Stimulated activated CD4-positive, alpha-beta T cell treated with anti-CD3 and anti-CD28 coated beads, Interleukin-4, amount 100 ng/mL, for 24 hours (primary cell): ENCODE results near the gene FNDC11.
"Not testable (repeated sequence)": the region's sequence is repeated elsewhere in the genome, so short reads cannot be mapped to it uniquely, and the experiment has no call there.

Source experiments
- DNase-seq: peaks from one replicate; pipeline ENCODE4 v3.0.0-alpha.2; 2020

FNDC11 gene

GRCh38 chr20:63556873-63557478, 3.0 kb downstream of the FNDC11 start:
- DNase-seq: no peak

- DNase-seq: no peak
Measured at GRCh38 chr20:63557481-63557891, 3.5 kb downstream of the FNDC11 start.

DNA sequence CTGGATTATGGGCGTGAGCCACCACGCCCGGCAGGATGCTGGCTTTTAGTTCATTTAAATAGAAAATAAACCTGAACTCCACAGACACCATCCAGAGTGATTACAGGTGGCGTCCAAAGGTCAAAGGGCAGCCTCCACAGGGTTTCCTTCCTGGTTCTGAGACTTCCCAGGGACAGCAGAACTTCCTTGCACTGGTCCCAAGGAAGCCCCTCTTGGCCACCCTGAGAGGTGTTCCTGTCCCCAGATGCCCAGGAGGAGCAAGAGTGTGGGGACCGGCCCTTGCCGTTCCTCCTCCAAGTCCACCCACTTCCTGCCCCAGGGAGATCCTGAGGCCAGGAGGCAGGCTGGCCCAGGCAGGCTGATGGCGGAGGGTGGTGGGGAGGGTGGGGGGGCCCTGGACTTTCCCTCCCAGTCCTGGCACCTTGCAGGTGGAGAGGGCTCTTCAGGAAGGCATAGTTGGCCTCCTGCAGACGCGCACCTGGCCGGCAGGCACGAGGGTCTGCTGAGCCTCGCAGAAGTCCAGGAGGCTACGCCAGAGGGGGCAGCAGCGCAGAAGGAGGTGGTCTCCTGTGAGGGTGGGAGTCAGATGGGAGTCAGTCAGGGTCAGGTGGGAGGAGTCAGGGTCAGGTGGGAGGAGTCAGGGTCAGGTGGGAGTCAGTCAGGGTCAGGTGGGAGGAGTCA, 5.0 kb downstream of the FNDC11 start:
- DNase-seq: no peak

DNA sequence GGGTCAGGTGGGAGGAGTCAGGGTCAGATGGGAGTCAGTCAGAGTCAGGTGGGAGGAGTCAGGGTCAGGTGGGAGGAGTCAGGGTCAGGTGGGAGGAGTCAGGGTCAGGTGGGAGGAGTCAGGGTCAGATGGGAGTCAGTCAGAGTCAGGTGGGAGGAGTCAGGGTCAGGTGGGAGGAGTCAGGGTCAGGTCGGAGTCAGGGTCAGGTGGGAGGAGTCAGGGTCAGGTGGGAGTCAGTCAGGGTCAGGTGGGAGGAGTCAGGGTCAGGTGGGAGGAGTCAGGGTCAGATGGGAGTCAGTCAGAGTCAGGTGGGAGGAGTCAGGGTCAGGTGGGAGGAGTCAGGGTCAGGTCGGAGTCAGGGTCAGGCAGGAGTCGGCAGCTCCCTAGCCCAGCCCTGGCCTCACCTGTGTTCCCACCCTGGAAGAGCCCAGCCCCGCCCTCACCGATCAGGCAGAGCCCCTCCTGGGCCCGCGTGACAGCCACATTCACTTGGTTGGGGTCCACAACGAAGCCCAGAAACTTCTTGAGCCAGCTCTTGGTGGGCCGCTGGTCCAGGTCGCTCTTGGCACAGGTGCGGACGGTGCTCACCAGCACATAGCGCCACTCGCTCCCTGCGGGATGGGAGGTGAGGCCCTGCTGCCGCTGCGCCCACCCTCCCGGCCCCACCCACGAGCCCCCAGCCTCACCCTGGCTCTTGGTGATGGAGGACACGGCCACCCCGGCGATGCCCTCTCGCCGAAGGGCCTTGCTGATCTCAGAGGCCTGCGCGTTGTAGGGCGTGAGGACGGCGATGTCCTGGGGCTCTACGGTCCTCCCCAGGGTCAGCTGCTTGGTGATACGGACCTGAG, 5.8 kb downstream of the FNDC11 start:
- not testable (repeated sequence) for DNase-seq

DNA sequence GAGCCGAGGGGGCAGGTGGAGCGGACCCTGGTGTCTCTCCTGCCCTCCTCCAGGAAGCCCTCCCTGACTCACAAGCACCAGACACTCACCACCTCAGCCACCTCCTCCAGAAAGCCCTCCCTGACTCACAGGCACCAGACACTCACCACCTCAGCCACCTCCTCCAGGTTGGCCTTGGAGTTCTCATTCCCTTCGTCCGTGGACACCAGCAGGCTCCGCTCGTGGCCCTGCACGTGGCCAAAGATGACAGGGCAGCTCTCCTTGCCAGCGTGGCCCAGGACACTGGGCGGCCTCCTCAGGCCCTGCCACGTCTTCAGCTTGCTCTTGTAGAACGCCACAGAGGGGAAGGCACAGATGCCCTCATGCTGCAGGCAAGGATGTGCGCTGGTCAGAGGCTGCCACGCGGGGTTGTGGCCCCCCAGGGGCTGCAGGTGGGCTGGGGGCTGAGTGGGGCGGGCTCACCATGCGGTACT, 6.4 kb downstream of the FNDC11 start:
- DNase-seq: no peak

- DNase-seq: no peak
Measured at GRCh38 chr20:63560856-63561609, 7.1 kb downstream of the FNDC11 start.

DNA sequence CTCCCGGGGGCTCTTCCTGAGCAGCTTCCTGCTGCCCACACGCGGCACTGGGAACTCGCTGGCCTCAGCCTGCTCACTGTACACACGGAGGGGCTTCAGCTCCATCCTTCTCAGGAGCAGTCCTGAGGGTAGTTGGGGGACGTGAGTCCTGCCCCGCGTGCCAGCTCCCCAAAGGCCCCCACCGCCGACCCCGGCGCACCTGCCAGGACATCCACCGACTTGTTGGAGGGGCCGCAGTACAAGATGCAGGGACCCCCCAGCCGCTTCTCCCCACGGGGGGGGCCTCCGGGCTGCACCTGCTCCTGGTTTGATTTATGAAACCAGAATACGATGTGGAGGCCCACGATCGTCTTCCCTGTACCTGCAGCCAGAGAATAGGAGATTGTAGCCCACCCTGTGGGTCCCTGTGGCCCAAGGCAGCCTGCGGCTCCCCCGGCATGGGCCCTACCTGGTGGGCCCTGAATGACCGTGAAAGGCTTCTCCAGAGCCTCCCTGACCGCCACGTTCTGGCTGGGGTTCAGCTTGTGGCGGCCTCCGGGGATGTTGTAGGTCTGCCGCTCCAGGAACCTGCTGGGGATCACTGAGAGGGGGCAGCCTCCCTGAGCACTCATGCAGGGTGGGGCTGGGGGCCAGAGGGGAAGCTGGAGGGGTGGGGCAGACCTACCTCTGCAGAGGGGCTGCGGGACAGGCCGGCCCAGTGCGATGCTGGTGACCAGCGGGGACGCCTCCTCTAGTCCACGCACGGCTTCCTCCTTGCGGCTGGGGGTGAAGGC, 7.9 kb downstream of the FNDC11 start:
- DNase-seq: no peak

- no peak for DNase-seq
Measured at GRCh38 chr20:63562461-63563224, 8.7 kb downstream of the FNDC11 start.

DNA sequence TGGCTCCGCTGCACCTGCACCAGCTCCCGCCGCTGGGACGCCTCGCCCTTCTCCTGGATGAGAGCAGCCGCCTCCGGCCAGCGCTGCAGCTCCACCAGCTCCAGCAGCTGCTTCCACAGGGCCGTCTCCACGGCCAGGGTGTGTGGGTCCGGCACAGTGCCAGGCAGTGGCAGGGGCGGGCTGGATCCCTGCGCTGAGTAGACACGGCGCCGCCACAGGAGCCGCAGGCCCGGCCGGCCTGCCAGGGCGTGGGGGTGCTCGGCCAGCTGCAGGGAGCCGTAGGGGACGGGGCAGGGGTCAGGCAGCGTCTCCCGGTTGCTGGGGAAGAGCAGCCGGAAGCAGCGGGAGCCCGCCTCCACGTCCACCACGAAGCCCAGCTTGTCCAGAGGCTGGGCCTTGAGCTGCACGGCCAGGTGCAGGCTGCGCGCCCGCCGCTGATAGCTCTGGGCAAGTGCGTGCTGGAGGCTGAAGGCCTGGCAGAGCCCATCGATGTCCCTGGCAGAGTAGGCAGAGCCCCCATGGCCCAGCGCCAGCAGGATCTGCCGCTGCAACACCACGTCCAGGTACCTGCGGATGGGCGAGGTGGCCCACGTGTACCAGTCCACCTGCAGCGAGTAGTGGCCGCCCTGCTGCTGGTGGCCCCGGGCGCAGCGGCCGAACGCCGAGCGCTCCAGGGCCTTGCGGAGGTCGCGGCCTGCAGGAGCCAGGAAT, 9.4 kb downstream of the FNDC11 start:
- no peak for DNase-seq

- DNase-seq: no peak
Measured at GRCh38 chr20:63564036-63564810, 10.3 kb downstream of the FNDC11 start.

DNA sequence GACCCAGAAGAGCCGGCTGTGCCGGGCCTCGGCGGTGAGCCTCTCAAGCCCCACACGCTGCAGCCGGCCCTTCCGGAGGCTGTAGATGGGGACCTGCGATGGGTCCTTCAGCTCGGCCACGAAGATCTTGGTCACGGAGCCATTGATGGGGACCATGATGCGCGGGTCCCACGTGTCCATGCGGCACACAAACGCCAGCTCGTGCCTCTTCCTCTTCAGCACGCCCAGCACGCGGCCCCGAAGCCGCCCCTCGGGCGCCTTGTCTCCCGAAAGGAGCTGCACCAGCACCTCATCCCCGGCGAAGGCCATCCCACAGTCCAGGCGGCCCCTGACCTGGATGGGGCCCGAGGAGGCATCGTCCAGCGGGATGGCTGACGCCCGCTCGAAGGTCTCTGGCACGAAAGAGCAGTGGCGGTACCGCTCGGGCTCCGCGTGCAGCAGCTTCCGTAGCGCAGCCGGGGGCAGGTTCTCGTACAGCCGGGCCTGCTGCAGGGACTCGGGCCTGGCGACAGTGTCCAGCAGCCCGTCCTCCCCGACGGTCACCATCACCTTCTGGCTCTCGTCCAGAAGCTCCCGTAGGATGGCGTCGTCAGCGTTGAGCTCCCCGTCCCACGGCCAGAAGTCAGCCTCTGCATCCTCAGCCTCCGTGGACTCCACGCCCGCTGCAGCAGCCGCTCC, 11.2 kb downstream of the FNDC11 start:
- no peak for DNase-seq

DNA sequence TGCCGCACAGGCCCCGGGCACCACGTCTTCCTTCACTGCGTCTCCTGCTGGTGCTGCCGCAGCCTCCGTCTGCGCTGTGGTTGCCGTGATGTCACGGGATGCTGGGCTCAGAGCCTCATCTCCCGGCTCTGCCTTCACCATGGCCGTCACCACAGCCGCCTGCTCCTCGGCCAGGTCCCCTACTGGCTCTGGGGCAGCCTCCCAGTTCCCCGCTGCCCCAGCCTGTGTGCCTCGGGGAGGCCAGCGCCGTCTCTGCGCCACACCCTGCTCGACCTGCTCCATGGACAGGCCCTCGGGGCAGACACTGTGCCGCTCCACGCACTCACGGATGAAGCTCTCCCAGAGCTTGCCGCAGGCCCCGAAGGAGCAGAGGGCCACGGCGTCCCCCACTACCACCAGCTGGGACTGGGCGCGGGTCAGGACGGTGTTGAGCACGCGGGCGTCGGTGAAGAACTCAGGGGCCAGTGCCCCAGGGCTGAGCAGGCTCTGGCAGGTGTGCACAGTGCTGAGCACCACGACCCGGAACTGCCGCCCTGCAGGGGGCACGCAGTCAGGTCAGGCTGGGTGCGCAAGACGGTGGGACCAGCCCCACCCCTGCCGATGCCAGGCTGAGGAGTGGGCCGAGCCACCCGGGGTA, 11.9 kb downstream of the FNDC11 start:
- no peak for DNase-seq

- no peak for DNase-seq
Measured at GRCh38 chr20:63566395-63567135, 12.6 kb downstream of the FNDC11 start.

DNA sequence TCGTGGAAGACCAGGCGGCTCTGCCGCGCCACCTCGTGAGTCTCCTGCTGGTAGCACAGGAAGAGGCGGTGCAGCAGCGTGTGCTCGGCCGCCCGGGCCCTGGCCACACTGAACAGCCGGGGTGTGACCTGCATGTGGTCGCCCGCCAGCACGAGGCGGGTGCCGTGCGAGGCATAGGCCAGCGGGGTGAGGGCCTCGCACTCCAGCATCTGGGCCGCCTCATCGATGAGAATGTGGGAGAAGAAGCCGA, 13.1 kb downstream of the FNDC11 start:
- no peak for DNase-seq

GRCh38 chr20:63567386-63568169, 13.6 kb downstream of the FNDC11 start:
- peak; percentile 49 for DNase-seq

- no peak for DNase-seq
Measured at GRCh38 chr20:63568170-63568981, 14.4 kb downstream of the FNDC11 start.
